HUES6 (cell line): ENCODE measurements around the gene SCN4B.

ENCODE experiments used
- H3K27ac ChIP-seq: 2 replicates; pipeline ENCODE4 v1.7.0; 2013; ENCODE audit warnings: low read depth, mild to moderate bottlenecking, low read length, inconsistent platforms
- H3K27me3 ChIP-seq: 2 replicates; pipeline ENCODE4 v1.6.1; 2013; ENCODE audit warnings: low read length; ENCODE audit not compliant: control insufficient read depth, insufficient read depth
- H3K36me3 ChIP-seq: 2 replicates; pipeline ENCODE4 v1.6.1; 2013; ENCODE audit warnings: low read length; ENCODE audit not compliant: control insufficient read depth, insufficient read depth
- H3K4me1 ChIP-seq: 2 replicates; pipeline ENCODE4 v1.6.1; 2013; ENCODE audit warnings: low read length; ENCODE audit not compliant: control insufficient read depth, insufficient read depth
- H3K4me3 ChIP-seq: 2 replicates; pipeline ENCODE4 v1.5.1; 2013; ENCODE audit warnings: low read depth, low read length
- H3K9ac ChIP-seq: one replicate; pipeline ENCODE4 v1.6.1; 2013; ENCODE audit warnings: mild to moderate bottlenecking, low read length
- H3K9me3 ChIP-seq: 2 replicates; pipeline ENCODE4 v1.6.1; 2013; ENCODE audit warnings: low read depth, low read length; ENCODE audit not compliant: control insufficient read depth, insufficient read depth

SCN4B gene

GRCh38 chr11:118126082-118126838 lies 26.4 kb downstream of the SCN4B start:
- H3K27me3 ChIP-seq: no peaks in the 10 kb centered on the region; the same call in 1 of the 2 replicates
- H3K4me3 ChIP-seq: no peak overlapping the region
- H3K36me3 ChIP-seq: no peaks in the 10 kb centered on the region
- peak overlapping the region; percentile 50 for H3K9ac ChIP-seq
- H3K9me3 ChIP-seq: no peaks in the 10 kb centered on the region
- peak overlapping the region; percentile 25; the same call in 1 of the 2 replicates for H3K27ac ChIP-seq
- peaks cover 3% of the 10 kb centered on the region; the same call in 1 of the 2 replicates for H3K4me1 ChIP-seq

- Histone ChIP-seq H3K27ac (no peak overlapping the region), H3K4me3 (no peak overlapping the region), H3K9ac (no peak overlapping the region), H3K4me1 (peaks cover 3% of the 10 kb centered on the region; the same call in 1 of the 2 replicates), H3K9me3 (peaks cover 3% of the 10 kb centered on the region; the same call in 1 of the 2 replicates), H3K36me3 (no peaks in the 10 kb centered on the region), H3K27me3 (no peaks in the 10 kb centered on the region; the same call in 1 of the 2 replicates)
These were observed 27.6 kb downstream of the SCN4B start for GRCh38 chr11:118124929-118125535.

- Histone ChIP-seq H3K27me3 (no peaks in the 10 kb centered on the region; the same call in 1 of the 2 replicates), H3K4me1 (peaks cover 9% of the 10 kb centered on the region; the same call in 1 of the 2 replicates), H3K4me3 (no peak overlapping the region), H3K9me3 (peaks cover 3% of the 10 kb centered on the region; the same call in 1 of the 2 replicates), H3K9ac (no peak overlapping the region), H3K27ac (no peak overlapping the region), H3K36me3 (no peaks in the 10 kb centered on the region)
These were observed 31.8 kb downstream of the SCN4B start for GRCh38 chr11:118120793-118121192.

- H3K36me3 ChIP-seq: no peaks in the 10 kb centered on the region
- no peak overlapping the region for H3K27ac ChIP-seq
- H3K4me3 ChIP-seq: no peak overlapping the region
- H3K9ac ChIP-seq: no peak overlapping the region
- H3K9me3 ChIP-seq: peaks cover 3% of the 10 kb centered on the region; the same call in 1 of the 2 replicates
- peaks cover 9% of the 10 kb centered on the region; the same call in 1 of the 2 replicates for H3K4me1 ChIP-seq
- H3K27me3 ChIP-seq: no peaks in the 10 kb centered on the region; the same call in 1 of the 2 replicates
These were observed 34.6 kb downstream of the SCN4B start for GRCh38 chr11:118117790-118118601.

- Histone ChIP-seq H3K4me3 (no peak overlapping the region), H3K27ac (no peak overlapping the region), H3K4me1 (peaks cover 9% of the 10 kb centered on the region; the same call in 1 of the 2 replicates), H3K9ac (no peak overlapping the region), H3K36me3 (no peaks in the 10 kb centered on the region), H3K27me3 (no peaks in the 10 kb centered on the region), H3K9me3 (no peaks in the 10 kb centered on the region)
These were observed 37.6 kb downstream of the SCN4B start for GRCh38 chr11:118115048-118115447.

GRCh38 chr11:118114266-118114665 lies 38.4 kb downstream of the SCN4B start:
- no peaks in the 10 kb centered on the region for H3K27me3 ChIP-seq
- no peaks in the 10 kb centered on the region for H3K9me3 ChIP-seq
- peaks cover 9% of the 10 kb centered on the region for H3K4me1 ChIP-seq
- H3K27ac ChIP-seq: no peak overlapping the region
- H3K4me3 ChIP-seq: no peak overlapping the region
- H3K36me3 ChIP-seq: no peaks in the 10 kb centered on the region
- no peak overlapping the region for H3K9ac ChIP-seq

- Histone ChIP-seq H3K36me3 (no peaks in the 10 kb centered on the region), H3K4me3 (no peak overlapping the region), H3K9me3 (no peaks in the 10 kb centered on the region), H3K4me1 (peaks cover 12% of the 10 kb centered on the region; the same call in 1 of the 2 replicates), H3K9ac (no peak overlapping the region), H3K27me3 (no peaks in the 10 kb centered on the region), H3K27ac (no peak overlapping the region)
These were observed 39.8 kb downstream of the SCN4B start for GRCh38 chr11:118112711-118113430.

GRCh38 chr11:118111744-118112035 lies 40.9 kb downstream of the SCN4B start:
- Histone ChIP-seq H3K9ac (no peak overlapping the region), H3K4me1 (peaks cover 12% of the 10 kb centered on the region; the same call in 1 of the 2 replicates), H3K4me3 (no peak overlapping the region), H3K27ac (no peak overlapping the region), H3K27me3 (no peaks in the 10 kb centered on the region), H3K36me3 (no peaks in the 10 kb centered on the region), H3K9me3 (no peaks in the 10 kb centered on the region)

GRCh38 chr11:118111019-118111743 lies 41.4 kb downstream of the SCN4B start:
- Histone ChIP-seq H3K9me3 (no peaks in the 10 kb centered on the region), H3K27me3 (no peaks in the 10 kb centered on the region), H3K4me1 (peaks cover 12% of the 10 kb centered on the region; the same call in 1 of the 2 replicates), H3K9ac (no peak overlapping the region), H3K36me3 (no peaks in the 10 kb centered on the region), H3K27ac (no peak overlapping the region), H3K4me3 (no peak overlapping the region)

GRCh38 chr11:118109231-118109630 lies 43.4 kb downstream of the SCN4B start:
- H3K4me3 ChIP-seq: no peak overlapping the region
- no peak overlapping the region for H3K9ac ChIP-seq
- no peak overlapping the region for H3K27ac ChIP-seq
- no peaks in the 10 kb centered on the region for H3K9me3 ChIP-seq
- no peaks in the 10 kb centered on the region for H3K27me3 ChIP-seq
- H3K36me3 ChIP-seq: no peaks in the 10 kb centered on the region
- peaks cover 12% of the 10 kb centered on the region; the same call in 1 of the 2 replicates for H3K4me1 ChIP-seq
